Suppressor macrophage treated with lipopolysaccharide for 4 hours (primary cell): ENCODE measurements around the gene TP53AIP1.

Experiments
- DNase-seq: peaks from one replicate; pipeline ENCODE4 v3.0.0-alpha.2; 2020

The TP53AIP1 gene

GRCh38 chr11:128888034-128888985, 54.4 kb downstream of the TP53AIP1 start:
- DNase-seq, result no peak

DNA sequence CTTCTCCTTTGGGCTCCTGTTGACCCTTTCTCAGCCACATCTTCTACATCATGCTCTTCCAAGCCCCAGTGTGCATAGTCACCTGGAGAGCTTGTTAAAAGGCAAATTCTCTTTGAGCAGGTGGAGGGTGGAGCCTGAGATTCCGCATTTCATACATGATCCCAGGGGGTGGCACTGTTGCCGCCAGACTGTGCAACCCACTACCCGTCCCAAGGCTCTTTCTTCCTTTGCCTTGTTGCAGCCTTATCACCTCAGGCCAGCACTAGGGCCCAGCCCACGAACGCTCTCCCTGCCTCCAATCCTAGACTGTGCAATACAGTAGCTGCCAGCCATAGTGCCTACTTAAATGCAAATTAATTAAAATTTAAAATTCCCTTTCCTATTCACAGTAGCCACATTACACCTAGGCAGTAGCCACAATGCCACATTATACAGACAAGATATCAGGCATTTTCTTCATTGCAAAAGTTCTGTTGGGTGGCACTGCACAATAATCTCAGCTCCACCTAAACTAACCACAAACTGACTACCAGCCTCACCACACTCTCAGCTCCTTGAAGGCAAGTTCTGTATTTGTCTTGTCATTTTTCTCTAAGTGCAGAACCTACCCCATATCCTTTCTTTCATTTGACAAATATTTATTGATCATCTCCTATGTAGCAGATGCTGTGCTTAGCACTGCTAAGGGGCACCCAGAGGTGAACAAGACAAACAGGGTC, 56.1 kb downstream of the TP53AIP1 start:
- DNase-seq, result no peak
